Measurements from ENCODE around the gene CACNG5. TPM values are rescaled to one million over a fixed set of nuclear protein-coding genes. Genes with fewer than 3 reads are reported as not detected.

CACNG5 gene
- total RNA-seq, 1 donor from 2014 or later: not detected

DNA sequence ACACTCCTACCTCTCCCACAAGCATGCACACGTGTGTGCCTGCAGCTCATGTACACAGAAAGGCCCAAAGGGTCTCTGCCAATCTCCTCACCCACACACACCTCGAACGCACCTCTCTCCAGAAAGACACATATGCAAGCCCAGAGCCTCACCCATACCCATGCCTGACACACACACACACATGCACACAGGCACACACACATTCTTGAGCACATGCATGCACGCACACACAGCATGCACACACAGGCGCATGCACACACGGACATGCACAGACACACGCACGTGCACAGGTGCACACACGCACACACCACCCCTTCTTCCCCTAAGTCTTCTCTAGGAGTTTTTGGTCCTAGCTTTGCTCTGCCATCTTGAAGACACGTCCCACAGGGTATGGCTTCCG lies 80.9 kb downstream of the CACNG5 start:
- Mint-ChIP-seq H3K9me3 (no peaks in the 10 kb centered on the region), H3K4me3 (no peak overlapping the region), H3K27ac (no peak overlapping the region), H3K36me3 (ENCODE audit: low read depth) (no peaks in the 10 kb centered on the region), H3K27me3 (peaks cover 3% of the 10 kb centered on the region), H3K4me1 (no peaks in the 10 kb centered on the region)
- intact Hi-C loops (cut with micrococcal nuclease): no loop called here
- no peak for DNase-seq

DNA sequence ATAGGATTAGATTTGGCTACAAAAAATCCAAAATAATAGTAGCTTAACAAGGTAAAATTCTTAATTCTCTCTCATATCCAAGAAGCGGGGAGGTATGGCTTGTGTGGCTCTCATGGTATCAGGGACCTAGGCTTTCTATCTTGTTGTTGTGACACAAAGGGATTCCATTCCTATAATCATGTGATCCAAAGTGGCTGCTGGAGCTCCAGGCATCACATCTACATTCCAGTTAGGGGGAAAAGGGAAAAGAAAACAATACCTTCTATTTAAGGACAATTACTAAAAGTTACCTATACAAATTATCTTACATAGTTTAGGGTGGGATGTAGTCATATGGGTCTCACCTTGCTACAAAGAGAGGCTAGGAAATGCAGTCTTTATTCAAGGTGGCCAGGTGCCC lies 82.0 kb downstream of the CACNG5 start:
- Mint-ChIP-seq H3K4me3 (no peak overlapping the region), H3K36me3 (ENCODE audit: low read depth) (no peaks in the 10 kb centered on the region), H3K9me3 (no peaks in the 10 kb centered on the region), H3K27me3 (peaks cover 3% of the 10 kb centered on the region), H3K27ac (no peak overlapping the region), H3K4me1 (no peaks in the 10 kb centered on the region)
- no peak for DNase-seq
- intact Hi-C loops (cut with micrococcal nuclease): no loop called here

- DNase-seq: no peak
- intact Hi-C loops (cut with micrococcal nuclease): no loop called here
- H3K4me3 Mint-ChIP-seq: no peak overlapping the region
- no peaks in the 10 kb centered on the region for H3K4me1 Mint-ChIP-seq
- no peaks in the 10 kb centered on the region for H3K36me3 Mint-ChIP-seq (ENCODE audit: low read depth)
- H3K9me3 Mint-ChIP-seq: no peaks in the 10 kb centered on the region
- H3K27ac Mint-ChIP-seq: no peak overlapping the region
- H3K27me3 Mint-ChIP-seq: peaks cover 7% of the 10 kb centered on the region
Observed at GRCh38 chr17:66918896-66919295, 84.0 kb downstream of the CACNG5 start.

- H3K27ac Mint-ChIP-seq: no peak overlapping the region
- H3K4me1 Mint-ChIP-seq: no peaks in the 10 kb centered on the region
- intact Hi-C loops (cut with micrococcal nuclease): no loop called here
- no peak for DNase-seq
- no peaks in the 10 kb centered on the region for H3K36me3 Mint-ChIP-seq (ENCODE audit: low read depth)
- H3K9me3 Mint-ChIP-seq: no peaks in the 10 kb centered on the region
- H3K4me3 Mint-ChIP-seq: no peak overlapping the region
- peaks cover 13% of the 10 kb centered on the region for H3K27me3 Mint-ChIP-seq
Observed at GRCh38 chr17:66920435-66920834, 85.5 kb downstream of the CACNG5 start.

DNA sequence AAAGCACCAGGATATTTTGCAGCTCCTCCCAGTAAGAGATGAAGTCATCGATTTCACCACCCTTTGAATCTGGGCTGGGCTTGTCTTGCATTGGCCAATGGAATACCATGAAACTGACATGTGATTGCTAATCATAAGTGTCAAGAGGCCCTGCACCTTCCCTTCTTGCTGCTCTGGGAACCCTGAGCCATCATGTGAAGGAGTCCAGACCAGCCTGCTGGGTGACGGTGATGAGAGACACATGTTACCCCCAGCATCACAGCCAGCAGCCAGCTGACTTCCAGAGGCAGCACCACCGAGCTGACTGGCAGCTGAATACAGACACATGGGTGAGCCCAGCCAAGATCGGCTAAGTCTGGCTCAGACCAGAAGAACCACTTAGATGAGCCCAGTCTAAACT lies 86.0 kb downstream of the CACNG5 start:
- Mint-ChIP-seq H3K4me1 (no peaks in the 10 kb centered on the region), H3K9me3 (no peaks in the 10 kb centered on the region), H3K27ac (no peak overlapping the region), H3K27me3 (peaks cover 13% of the 10 kb centered on the region), H3K4me3 (no peak overlapping the region), H3K36me3 (ENCODE audit: low read depth) (no peaks in the 10 kb centered on the region)
- no peak for DNase-seq
- intact Hi-C loops (cut with micrococcal nuclease): no loop called here

DNA sequence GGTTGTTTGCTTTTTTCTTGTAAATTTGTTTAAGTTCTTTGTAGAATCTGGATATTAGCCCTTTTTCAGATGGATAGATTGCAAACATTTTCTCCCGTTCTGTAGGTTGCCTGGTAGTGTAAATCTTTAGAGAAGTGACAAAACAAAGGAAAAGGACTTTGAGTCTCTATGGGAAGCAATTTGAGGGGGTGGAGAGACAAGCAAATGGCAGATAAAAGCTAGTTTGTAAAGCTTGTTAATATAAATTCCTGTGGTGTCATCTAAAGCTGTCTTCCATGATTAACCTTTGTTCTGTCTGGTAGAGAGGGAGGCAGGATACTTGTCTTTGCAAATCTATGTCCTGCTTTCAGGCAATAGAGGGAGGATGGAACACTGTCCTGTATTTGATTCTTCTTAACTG lies 89.0 kb downstream of the CACNG5 start:
- H3K4me3 Mint-ChIP-seq: no peak overlapping the region
- H3K9me3 Mint-ChIP-seq: no peaks in the 10 kb centered on the region
- H3K27ac Mint-ChIP-seq: no peak overlapping the region
- no peaks in the 10 kb centered on the region for H3K4me1 Mint-ChIP-seq
- H3K27me3 Mint-ChIP-seq: peaks cover 26% of the 10 kb centered on the region
- no peaks in the 10 kb centered on the region for H3K36me3 Mint-ChIP-seq (ENCODE audit: low read depth)
- intact Hi-C loops (cut with micrococcal nuclease): no loop called here
- DNase-seq: no peak

DNA sequence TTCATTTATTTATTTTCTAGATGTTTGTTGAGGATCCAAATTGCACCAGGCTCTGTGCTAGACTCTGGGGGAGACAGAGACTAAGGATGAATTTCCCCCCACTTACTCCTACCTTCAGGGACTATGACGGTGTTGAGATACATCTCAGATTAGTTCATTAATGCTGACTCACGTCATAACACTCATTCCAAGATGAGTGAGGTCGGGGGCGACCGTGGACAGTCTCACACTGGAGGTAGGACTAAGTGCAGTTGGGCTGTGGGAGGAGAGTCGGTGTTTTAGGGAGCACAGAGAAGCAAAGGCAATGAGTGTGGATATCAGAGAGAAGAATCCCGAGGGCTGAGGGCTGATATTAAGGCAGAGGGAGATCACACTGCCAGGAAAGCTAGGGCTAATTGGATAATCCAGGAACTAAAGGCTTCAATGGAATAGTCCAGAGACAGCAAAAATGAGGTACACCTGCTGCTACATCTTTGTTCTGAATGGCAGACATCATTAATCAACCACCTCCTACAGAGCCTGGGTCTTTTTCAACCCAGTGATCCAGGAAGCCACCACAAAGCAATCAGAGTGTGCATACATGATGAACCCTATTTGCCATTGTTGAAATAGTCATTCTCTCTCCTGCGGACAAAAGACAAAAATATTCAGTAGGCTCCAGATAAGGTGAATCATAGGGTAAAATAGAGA lies 91.0 kb downstream of the CACNG5 start:
- Mint-ChIP-seq H3K27ac (no peak overlapping the region), H3K4me1 (no peaks in the 10 kb centered on the region), H3K36me3 (ENCODE audit: low read depth) (no peaks in the 10 kb centered on the region), H3K4me3 (no peak overlapping the region), H3K9me3 (no peaks in the 10 kb centered on the region), H3K27me3 (peaks cover 28% of the 10 kb centered on the region)
- no peak for DNase-seq
- intact Hi-C loops (cut with micrococcal nuclease): no loop called here

- intact Hi-C loops (cut with micrococcal nuclease): no loop called here
- Mint-ChIP-seq H3K27ac (no peak overlapping the region), H3K4me3 (no peak overlapping the region), H3K27me3 (peaks cover 24% of the 10 kb centered on the region), H3K9me3 (no peaks in the 10 kb centered on the region), H3K4me1 (no peaks in the 10 kb centered on the region), H3K36me3 (ENCODE audit: low read depth) (no peaks in the 10 kb centered on the region)
- DNase-seq: no peak
Observed at GRCh38 chr17:66928949-66929348, 94.0 kb downstream of the CACNG5 start.

GRCh38 chr17:66929591-66929990 lies 94.7 kb downstream of the CACNG5 start:
- H3K36me3 Mint-ChIP-seq (ENCODE audit: low read depth): no peaks in the 10 kb centered on the region
- H3K27me3 Mint-ChIP-seq: peaks cover 19% of the 10 kb centered on the region
- DNase-seq: no peak
- intact Hi-C loops (cut with micrococcal nuclease): no loop called here
- H3K4me3 Mint-ChIP-seq: no peak overlapping the region
- no peaks in the 10 kb centered on the region for H3K4me1 Mint-ChIP-seq
- no peaks in the 10 kb centered on the region for H3K9me3 Mint-ChIP-seq
- H3K27ac Mint-ChIP-seq: no peak overlapping the region

- no peak overlapping the region for H3K27ac Mint-ChIP-seq
- H3K9me3 Mint-ChIP-seq: no peaks in the 10 kb centered on the region
- intact Hi-C loops (cut with micrococcal nuclease): no loop called here
- H3K36me3 Mint-ChIP-seq (ENCODE audit: low read depth): no peaks in the 10 kb centered on the region
- no peak for DNase-seq
- no peak overlapping the region for H3K4me3 Mint-ChIP-seq
- no peaks in the 10 kb centered on the region for H3K4me1 Mint-ChIP-seq
- H3K27me3 Mint-ChIP-seq: peaks cover 20% of the 10 kb centered on the region
Observed at GRCh38 chr17:66930933-66931332, 96.0 kb downstream of the CACNG5 start.

DNA sequence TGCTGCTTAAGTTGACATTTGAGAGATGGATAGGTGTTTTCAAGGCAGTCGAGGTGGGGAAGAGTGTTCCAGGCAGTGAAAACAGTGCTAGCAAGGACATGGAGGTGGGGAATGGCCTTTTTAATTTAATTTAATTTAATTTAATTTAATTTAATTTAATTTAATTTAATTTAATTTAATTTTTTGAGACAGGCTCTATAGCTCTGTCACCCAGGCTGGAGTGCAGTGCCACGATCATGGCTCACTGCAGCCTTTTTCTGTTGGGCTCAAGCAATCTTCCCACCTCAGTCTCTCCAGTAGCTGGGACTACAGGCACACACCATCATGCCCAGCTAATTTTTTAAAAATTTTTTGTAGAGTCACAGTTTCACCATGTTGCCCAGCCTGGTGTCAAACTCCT lies 97.4 kb downstream of the CACNG5 start:
- no peaks in the 10 kb centered on the region for H3K4me1 Mint-ChIP-seq
- no peak overlapping the region for H3K4me3 Mint-ChIP-seq
- DNase-seq: no peak
- H3K36me3 Mint-ChIP-seq (ENCODE audit: low read depth): no peaks in the 10 kb centered on the region
- no peaks in the 10 kb centered on the region for H3K9me3 Mint-ChIP-seq
- peaks cover 16% of the 10 kb centered on the region for H3K27me3 Mint-ChIP-seq
- no peak overlapping the region for H3K27ac Mint-ChIP-seq
- intact Hi-C loops (cut with micrococcal nuclease): no loop called here

- DNase-seq: no peak
- Mint-ChIP-seq H3K9me3 (no peaks in the 10 kb centered on the region), H3K27ac (no peak overlapping the region), H3K27me3 (peaks cover 12% of the 10 kb centered on the region), H3K4me1 (no peaks in the 10 kb centered on the region), H3K36me3 (ENCODE audit: low read depth) (no peaks in the 10 kb centered on the region), H3K4me3 (no peak overlapping the region)
- intact Hi-C loops (cut with micrococcal nuclease): no loop called here
Observed at GRCh38 chr17:66934040-66934439, 99.1 kb downstream of the CACNG5 start.

Other genes with a start within 250 kb of the CACNG5 start
- gene CACNG4, start 129.6 kb downstream of the CACNG5 start, total RNA-seq: not detected in 2 replicates
- gene CACNG1, start 209.4 kb downstream of the CACNG5 start, total RNA-seq: not detected in 2 replicates